Tibial nerve (tissue), 4 donors: ENCODE results near the gene PRRT1. TPM values are rescaled to one million over a fixed set of nuclear protein-coding genes. Genes with fewer than 3 reads are reported as not detected.

Source experiments
- DNase-seq, 2 donors: peaks; one replicate each; pipeline ENCODE4 v3.0.0-alpha.2; 2019; ENCODE audit warnings: low spot score in 2 of 2
- H3K27ac ChIP-seq, 4 donors: fragments of 200-600 bp; sonication (generic) in 3 of 4; one replicate each; pipeline ENCODE4 v1.5.1; 2017 to 2019; ENCODE audit warnings: mild to moderate bottlenecking in 1 of 4
- H3K27me3 ChIP-seq, 2 donors: fragments of 200-600 bp; sonication (generic) in 1 of 2; one replicate each; pipeline versions ENCODE4 v1.5.1 to v1.6.0; 2017 to 2019
- H3K36me3 ChIP-seq, 3 donors: fragments of 200-600 bp; sonication (generic); one replicate each; pipeline ENCODE4 v1.5.1; 2018 to 2019
- H3K4me1 ChIP-seq, 4 donors: fragments of 200-600 bp; sonication (generic) in 3 of 4; one replicate each; pipeline ENCODE4 v1.5.1; 2017 to 2019
- H3K4me3 ChIP-seq, 4 donors: fragments of 200-600 bp; sonication (generic) in 3 of 4; one replicate each; pipeline ENCODE4 v1.5.1; 2017 to 2019; ENCODE audit warnings: mild to moderate bottlenecking in 1 of 4, moderate library complexity in 1 of 4
- H3K9me3 ChIP-seq, 4 donors: fragments of 200-600 bp; sonication (generic) in 3 of 4; one replicate each; pipeline ENCODE4 v1.5.1; 2017 to 2019
- EP300 ChIP-seq, 2 donors: sonication (generic); formaldehyde crosslinking; IDR thresholded peaks; one replicate each; pipeline ENCODE4 v1.6.1; 2017; ENCODE audit warnings: antibody characterized with exemption in 2 of 2, mild to moderate bottlenecking in 1 of 2
- POLR2A ChIP-seq, 2 donors: fragments of 450-650 bp; IDR thresholded peaks; one replicate each; pipeline ENCODE4 v1.6.1; 2017; ENCODE audit warnings: antibody characterized with exemption in 2 of 2, mild to moderate bottlenecking in 2 of 2, moderate library complexity in 2 of 2
- WGBS, 2 donors: methylation state at CpG; one replicate each; pipeline ENCODE4 v1.1.5; 2018; 5-methylcytosine and 5-hydroxymethylcytosine counted together
- total RNA-seq, 4 donors: library from RNA; depleted of rRNA; stranded (reverse); fragments of >200 nt; gene quantifications; one replicate each; pipeline ENCODE4 v1.1.0, GENCODE V29; 2016
- TF ChIP-seq, protein P1 (sequence below), 5 experiments: fragments of 200-600 bp in 3 of 5; fragments of 450-650 bp in 2 of 5; sonication (generic) in 3 of 5; IDR thresholded peaks; one replicate each; pipeline ENCODE4 v1.5.1; 2016 to 2019; ENCODE audit warnings: antibody characterized with exemption in 5 of 5, mild to moderate bottlenecking in 3 of 5, moderate library complexity in 2 of 5

PRRT1 gene
- total RNA-seq, 4 donors from 2014 or later: 0.21 to 2.7 (median 1.7) TPM

- 8 to 16% methylated on average over 35 of the region's 35 CpGs for WGBS, 2 donors
- TF ChIP-seq EP300 (IDR thresholded peaks at IDR 0.05) (no peak), POLR2A (IDR thresholded peaks at IDR 0.05) (no peak)
- TF ChIP-seq, protein P1, sequence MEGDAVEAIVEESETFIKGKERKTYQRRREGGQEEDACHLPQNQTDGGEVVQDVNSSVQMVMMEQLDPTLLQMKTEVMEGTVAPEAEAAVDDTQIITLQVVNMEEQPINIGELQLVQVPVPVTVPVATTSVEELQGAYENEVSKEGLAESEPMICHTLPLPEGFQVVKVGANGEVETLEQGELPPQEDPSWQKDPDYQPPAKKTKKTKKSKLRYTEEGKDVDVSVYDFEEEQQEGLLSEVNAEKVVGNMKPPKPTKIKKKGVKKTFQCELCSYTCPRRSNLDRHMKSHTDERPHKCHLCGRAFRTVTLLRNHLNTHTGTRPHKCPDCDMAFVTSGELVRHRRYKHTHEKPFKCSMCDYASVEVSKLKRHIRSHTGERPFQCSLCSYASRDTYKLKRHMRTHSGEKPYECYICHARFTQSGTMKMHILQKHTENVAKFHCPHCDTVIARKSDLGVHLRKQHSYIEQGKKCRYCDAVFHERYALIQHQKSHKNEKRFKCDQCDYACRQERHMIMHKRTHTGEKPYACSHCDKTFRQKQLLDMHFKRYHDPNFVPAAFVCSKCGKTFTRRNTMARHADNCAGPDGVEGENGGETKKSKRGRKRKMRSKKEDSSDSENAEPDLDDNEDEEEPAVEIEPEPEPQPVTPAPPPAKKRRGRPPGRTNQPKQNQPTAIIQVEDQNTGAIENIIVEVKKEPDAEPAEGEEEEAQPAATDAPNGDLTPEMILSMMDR (IDR thresholded peaks at IDR 0.05): no peak
- Histone ChIP-seq H3K36me3 (peaks cover 0 to 33% (median 0%) of the 10 kb centered on the region in 3 donors), H3K4me1 (peaks cover 4 to 65% (median 28%) of the 10 kb centered on the region in 4 donors), H3K27ac (peak overlapping the region; percentile 87 to 97 (median 92)), H3K4me3 (peak overlapping the region; percentile 50 to 80 (median 73)), H3K9me3 (no peaks in the 10 kb centered on the region), H3K27me3 (no peaks in the 10 kb centered on the region)
- no peak for DNase-seq
Measured at GRCh38 chr6:32152769-32153563, 1.2 kb upstream of the PRRT1 start.

GRCh38 chr6:32151181-32151862 is 417 bp downstream of the PRRT1 start:
- Histone ChIP-seq H3K36me3 (peaks cover 0 to 17% (median 0%) of the 10 kb centered on the region in 3 donors), H3K27ac (peak overlapping the region; percentile 15 to 97 (median 92)), H3K4me1 (peaks cover 4 to 57% (median 28%) of the 10 kb centered on the region in 4 donors), H3K4me3 (peak overlapping the region; percentile 24 to 76 (median 42)), H3K27me3 (no peaks in the 10 kb centered on the region), H3K9me3 (no peaks in the 10 kb centered on the region)
- WGBS, 2 donors: 22 to 35% methylated on average over 8 of the region's 8 CpGs
- no peak for DNase-seq
- no peak for TF ChIP-seq POLR2A (IDR thresholded peaks at IDR 0.05)

- no peaks in the 10 kb centered on the region for H3K27me3 ChIP-seq
- no peak for DNase-seq
- 38 to 43% methylated on average over 47 to 54 of the region's 55 CpGs for WGBS, 2 donors
- H3K9me3 ChIP-seq: no peaks in the 10 kb centered on the region
- peak overlapping the region in 3 of 4 donors; percentile 42 to 97 (median 46) for H3K27ac ChIP-seq
- peaks cover 0 to 10% (median 0%) of the 10 kb centered on the region in 3 donors for H3K36me3 ChIP-seq
- H3K4me3 ChIP-seq: peak overlapping the region; percentile 6 to 76 (median 32)
- no peak for TF ChIP-seq POLR2A (IDR thresholded peaks at IDR 0.05)
- TF ChIP-seq EP300 (IDR thresholded peaks at IDR 0.05): no peak
- TF ChIP-seq, protein P1 (IDR thresholded peaks at IDR 0.05): no peak
- peaks cover 4 to 47% (median 20%) of the 10 kb centered on the region in 4 donors for H3K4me1 ChIP-seq
Measured at GRCh38 chr6:32149932-32150870, 1.5 kb downstream of the PRRT1 start.

DNA sequence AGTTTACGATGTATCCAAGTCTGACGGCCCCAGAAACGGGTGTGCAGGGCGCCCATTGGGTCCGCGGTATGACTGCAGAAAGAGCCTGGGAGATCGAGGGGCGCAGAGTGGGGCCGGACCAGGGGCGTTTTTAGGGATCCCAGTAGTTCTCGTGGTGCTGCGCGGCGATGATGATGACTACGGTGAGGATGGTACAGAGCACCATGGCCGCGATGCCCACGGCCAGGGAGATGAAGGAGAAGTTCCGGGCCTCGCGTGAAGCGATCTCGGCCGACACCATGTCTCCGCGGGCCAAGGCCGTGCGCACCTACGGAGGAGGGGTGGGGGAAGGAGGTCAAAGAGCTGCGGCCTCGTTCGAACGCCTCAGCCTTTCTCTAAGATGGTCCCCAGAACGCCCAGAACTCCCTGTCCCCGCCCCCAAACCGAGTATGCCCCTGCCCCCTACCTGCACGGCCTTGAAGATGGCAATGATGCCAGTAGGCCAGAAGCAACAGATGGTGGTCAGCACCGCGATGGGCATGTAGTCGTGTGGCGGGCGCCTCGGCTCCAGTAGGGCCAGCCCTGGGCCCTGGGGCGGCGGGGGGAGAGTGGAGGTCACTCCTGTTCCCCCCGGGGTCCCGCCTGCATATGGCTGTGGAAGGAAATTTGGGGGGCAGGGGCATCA is 2.5 kb downstream of the PRRT1 start:
- Histone ChIP-seq H3K27me3 (no peaks in the 10 kb centered on the region), H3K27ac (peak overlapping the region in 1 of 4 donors; percentile 97), H3K4me3 (peak overlapping the region in 2 of 4 donors; percentile 16 to 39), H3K36me3 (peaks cover 0 to 10% (median 0%) of the 10 kb centered on the region in 3 donors), H3K9me3 (no peaks in the 10 kb centered on the region), H3K4me1 (peaks cover 0 to 40% (median 15%) of the 10 kb centered on the region in 4 donors)
- no peak for DNase-seq
- TF ChIP-seq, protein P1 (IDR thresholded peaks at IDR 0.05): no peak
- TF ChIP-seq EP300 (IDR thresholded peaks at IDR 0.05) (no peak), POLR2A (IDR thresholded peaks at IDR 0.05) (no peak)
- WGBS, 2 donors: 67 to 70% methylated on average over 30 to 42 of the region's 47 CpGs
